HG03159 (cell line): ENCODE results near the gene NKAIN2.
A peak's percentile ranks its signal among the peaks of the same experiment; 100 is the strongest.

ENCODE experiments used
- ATAC-seq: cut with Tn5 transposase; IDR thresholded peaks from one replicate; pipeline ENCODE4 v1.9.1; 2021; ENCODE audit warnings: mild to moderate bottlenecking, moderate library complexity; ENCODE audit not compliant: unreplicated experiment

NKAIN2 gene

DNA sequence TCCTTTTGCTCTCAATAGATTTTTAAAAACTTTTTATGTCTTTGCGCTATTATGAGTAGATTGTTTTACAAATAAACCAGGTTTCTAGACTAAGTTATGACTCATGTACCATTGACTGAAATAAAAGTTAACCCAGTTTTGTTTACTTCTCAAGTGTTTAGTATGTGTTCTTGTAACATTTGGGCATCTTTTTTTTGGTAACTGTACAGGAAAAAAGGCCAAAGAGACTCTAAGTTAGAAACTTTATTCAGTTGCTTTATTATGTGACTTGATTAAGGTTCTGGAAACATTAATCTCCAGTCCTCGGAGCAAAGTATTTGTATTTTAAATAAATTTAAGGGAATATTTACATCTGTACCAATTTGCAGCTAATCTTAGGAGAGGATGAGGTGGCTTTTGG, 2.9 kb downstream of the NKAIN2 start:
- no peak for ATAC-seq

- ATAC-seq = no peak
Measured at GRCh38 chr6:123808556-123808955, 4.9 kb downstream of the NKAIN2 start.

DNA sequence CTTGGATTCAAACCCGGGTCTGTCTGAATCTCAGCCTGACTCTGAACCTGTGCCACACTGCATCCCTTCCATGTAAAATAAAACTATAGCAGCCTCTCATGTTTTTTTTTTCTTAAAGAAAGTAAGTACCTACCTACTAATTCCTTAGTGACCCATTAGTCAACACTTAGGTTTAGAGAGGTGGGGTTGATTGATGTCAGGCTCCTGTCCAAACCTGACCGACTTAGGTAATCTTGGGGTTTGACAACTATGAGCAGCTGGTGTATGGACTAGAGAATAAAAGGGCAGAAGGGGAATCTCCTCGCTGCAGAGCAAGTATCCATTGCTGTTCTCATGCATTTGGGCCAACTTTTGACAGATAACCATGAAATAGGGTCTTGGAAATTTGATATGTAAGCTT, 6.5 kb downstream of the NKAIN2 start:
- no peak for ATAC-seq

GRCh38 chr6:123810948-123811347, 7.3 kb downstream of the NKAIN2 start:
- ATAC-seq = no peak

GRCh38 chr6:123811378-123811777, 7.7 kb downstream of the NKAIN2 start:
- ATAC-seq = no peak

GRCh38 chr6:123812621-123813020, 9.0 kb downstream of the NKAIN2 start:
- ATAC-seq = no peak

DNA sequence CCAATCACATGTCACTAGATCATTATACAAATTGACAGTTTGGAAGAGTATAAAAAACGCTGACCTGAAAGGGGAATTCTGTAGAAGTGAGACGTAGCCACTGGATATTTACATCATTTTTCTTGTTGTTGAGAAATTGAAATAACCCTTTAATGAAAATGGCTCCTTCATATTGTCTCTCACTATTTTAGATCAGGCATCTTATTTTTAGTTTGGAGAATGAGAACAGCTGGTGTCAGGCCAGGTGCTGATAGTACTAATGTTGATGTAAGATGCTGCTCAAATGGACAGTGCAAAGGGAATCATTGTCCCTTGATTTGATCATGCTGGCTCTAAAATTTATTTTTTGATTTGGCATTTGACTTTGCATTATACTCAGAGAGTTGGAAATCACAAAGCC, 17.4 kb downstream of the NKAIN2 start:
- no peak for ATAC-seq

GRCh38 chr6:123829302-123829953, 25.8 kb downstream of the NKAIN2 start:
- ATAC-seq = no peak

GRCh38 chr6:123830120-123830519, 26.5 kb downstream of the NKAIN2 start:
- ATAC-seq = no peak

DNA sequence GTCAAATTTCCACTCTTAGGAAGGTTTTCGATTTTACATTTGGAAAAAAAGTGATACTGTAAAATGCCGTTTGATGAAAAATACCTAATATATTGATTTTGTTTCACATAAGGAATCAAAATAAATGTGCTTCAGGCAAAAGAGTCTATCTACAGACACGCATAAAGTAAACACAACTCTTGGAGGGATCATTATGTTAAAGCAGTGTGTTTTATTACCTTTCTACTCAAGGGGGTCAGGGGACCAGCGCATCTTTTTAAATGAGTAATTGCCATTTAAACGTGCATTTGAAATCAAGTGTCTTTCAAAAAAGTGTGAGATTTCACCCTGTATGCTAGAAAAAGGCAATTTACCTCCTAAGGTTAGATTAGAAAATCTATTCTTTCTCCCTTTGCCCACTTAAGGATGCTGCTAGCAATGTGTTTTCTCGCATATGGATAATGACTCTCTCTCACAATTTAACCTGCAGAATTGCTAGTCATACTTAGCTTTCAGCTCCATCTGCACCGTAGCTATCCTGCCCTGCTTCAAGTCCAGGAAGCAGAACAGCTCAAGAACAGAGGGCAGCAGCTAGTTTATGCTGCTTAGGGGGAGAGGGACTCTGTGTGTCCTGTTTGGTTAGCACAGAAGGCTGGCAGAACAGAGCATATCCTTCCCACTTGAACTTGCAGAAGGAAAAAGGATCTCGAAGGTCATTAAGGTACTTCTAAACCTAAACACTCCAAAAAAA, 35.0 kb downstream of the NKAIN2 start:
- ATAC-seq = no peak

- ATAC-seq = no peak
Measured at GRCh38 chr6:123841067-123841896, 37.6 kb downstream of the NKAIN2 start.

DNA sequence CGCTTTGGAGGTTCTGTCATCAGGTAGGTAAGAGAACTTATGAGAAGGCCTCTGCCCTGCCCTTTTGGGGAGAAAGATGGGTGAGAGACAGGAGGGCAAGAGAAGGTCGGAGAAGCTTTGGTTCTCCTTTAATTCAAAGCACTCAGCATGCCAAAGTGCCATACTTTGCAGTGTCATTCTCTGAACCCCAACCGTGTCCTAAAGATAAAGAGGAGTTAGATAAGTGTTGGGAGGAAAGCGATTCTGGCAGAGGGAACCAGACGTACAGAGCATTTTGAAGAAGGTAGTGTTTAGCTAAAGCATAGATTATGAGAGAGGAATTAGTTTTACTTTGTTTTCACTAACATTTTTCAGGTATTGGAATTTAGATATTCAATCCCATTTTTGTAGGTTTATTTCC, 40.3 kb downstream of the NKAIN2 start:
- no peak for ATAC-seq

DNA sequence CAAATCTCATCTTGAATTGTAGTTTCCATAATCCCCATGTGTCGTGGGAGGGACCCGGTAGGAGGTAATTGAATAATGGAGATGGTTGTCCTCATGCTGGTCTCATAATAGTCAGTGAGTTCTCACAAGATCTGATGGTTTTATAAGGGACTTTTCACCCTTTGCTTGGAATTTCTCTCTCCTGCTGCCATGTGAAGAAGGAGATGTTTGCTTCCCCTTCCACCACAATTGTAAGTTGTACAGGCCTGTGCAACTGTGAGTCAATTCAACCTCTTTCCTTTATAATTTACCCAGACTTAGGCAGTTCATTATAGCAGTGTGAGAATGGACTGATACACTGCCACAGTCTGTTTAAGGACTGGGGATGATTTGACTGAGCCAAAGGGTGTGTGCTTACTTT, 44.7 kb downstream of the NKAIN2 start:
- ATAC-seq = no peak

DNA sequence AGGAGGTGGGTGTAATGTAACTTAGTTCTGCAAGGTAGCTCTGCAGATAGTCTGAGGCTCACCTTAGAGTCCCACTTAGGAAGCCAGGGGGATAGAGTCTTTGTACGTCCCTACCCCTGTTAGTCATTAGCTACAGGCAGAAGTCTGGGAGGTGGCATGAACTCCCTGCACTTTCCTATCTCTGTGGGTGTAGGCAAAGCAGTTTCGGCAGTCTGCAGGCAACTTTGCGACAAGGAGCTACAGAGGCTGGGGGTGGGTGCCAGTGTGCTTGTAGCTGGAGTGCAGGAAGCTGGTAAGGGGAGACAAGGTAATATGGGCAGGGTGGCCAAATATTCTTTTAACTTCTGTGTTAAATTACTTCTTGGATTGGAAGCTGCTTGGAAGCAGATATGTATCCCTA, 45.7 kb downstream of the NKAIN2 start:
- no peak for ATAC-seq

GRCh38 chr6:123850555-123850954, 46.9 kb downstream of the NKAIN2 start:
- no peak for ATAC-seq

DNA sequence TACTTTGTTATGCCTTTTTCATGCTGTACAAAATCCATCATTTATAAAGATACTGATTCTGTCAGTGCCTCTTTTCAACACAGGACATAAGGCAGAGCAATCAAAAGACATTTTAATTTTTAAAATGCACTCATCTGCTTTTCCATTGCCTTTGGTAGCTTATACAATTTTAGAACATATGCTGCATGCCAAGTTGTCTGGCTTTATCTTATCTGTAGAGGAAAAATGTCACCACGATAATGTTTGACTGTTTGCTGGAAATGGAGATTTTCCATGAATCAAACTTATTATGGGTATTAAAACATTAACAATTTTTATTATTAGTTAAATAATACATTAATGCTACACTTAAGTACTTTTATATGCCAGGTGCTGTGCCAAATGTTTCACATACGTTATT, 50.5 kb downstream of the NKAIN2 start:
- ATAC-seq = no peak

- no peak for ATAC-seq
Measured at GRCh38 chr6:123855506-123855905, 51.8 kb downstream of the NKAIN2 start.

- ATAC-seq = no peak
Measured at GRCh38 chr6:123859291-123859690, 55.6 kb downstream of the NKAIN2 start.

GRCh38 chr6:123869334-123869733, 65.7 kb downstream of the NKAIN2 start:
- ATAC-seq = no peak

DNA sequence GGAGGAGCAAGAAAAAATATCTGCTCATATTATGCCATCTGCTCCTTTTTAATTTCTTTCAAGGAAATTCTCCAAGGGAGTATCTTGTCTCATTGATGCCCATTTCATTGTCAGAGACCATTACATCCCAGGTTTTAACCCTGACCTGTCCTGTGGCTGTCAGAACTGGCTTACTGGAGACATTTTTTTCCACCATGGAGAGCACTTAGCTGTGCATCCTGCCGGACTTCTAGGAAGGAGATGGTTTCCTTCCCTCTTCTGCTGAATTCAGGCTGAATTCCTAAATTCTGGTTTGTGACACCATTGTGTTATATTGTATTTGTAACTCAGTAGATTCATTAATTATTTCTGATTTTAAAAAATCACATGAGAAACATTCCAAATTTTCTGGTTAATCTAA, 70.3 kb downstream of the NKAIN2 start:
- ATAC-seq = no peak

DNA sequence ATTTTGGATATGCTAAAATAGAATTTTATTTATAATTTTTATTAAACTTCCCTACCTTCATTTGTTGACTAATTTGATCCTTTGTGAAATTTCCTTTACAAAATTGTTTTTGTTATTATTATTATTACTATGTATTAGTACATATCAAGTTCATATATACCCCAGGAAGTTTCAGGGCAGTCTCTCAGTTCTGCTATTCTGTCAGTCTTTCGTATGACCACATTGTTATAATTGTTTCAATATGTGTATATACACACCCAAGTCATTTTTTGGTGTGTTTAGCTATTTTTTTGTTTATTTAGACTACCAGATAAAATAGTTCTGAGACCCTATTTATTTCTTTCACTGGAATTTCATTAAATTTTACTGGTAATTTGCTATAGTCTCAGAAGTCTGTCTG, 72.1 kb downstream of the NKAIN2 start:
- ATAC-seq = peak; percentile 52

DNA sequence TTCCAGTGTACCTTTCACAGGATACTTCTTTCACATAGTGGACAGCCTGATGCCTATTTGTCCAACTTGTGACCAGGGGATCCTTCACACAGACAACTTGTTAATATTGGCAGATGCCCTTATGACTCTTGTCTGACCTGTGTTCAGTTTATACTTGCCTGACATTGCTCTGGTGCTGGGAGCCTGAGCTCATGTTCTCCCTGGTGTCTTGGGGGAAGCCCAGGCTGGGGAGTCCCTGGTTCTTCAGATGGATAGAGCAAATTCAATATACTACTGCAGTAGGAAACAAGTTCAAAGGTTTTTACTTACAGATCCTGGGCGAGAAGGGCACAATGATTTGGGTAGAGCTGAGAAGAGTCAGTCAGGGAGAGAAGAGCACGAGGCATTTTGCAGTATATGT, 76.1 kb downstream of the NKAIN2 start:
- no peak for ATAC-seq
